ENCODE data around the gene PCGF2. TPM values are rescaled to one million over a fixed set of nuclear protein-coding genes. Genes with fewer than 3 reads are reported as not detected.

Gene PCGF2
- polyA plus RNA-seq, 3 donors, result 0.60 TPM; not detected in 2

DNA sequence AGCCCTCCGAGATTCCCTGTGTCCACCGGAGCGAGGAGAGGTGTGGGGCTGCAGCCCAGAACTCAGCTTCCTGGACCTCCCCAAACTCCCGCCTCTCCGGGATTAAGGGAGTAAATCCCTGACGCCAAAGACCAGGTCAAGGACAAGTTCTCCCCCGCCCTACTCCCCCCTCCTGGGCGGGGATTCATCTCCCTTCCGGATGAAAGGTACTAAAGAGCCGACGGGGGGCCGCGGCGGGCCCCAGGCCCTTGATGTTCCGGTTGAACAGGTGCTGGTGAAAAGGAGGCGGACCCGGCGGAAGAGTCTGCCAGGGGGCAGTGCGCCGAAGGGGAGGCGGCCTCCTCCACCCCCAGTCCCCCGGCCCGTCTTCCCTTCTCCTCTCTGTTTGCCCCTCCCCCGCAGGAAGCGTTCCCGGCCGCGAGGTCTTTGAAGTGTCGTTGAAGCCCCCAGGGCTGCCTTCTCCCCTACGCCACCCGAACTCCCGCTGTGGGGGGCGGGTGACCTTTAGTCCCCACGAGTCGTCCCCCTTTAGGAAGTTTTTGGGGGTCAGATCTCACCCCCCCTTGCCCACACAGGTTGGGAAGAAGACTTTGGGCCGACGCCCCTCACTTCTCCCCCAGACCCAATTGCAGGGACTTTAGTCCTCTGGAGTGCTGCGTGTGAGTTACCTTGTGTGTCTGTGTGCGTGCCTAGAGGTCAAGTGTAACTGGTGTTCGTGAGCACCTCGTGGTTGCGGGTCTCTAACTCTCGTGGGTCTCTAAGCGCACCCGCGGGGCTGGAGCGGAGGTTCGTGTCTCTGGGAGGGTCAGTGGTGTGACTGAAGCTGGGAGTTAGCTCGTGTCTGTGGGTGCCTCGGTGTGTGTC lies 44.2 kb downstream of the PCGF2 start:
- H3K4me3 Mint-ChIP-seq, result peak overlapping the region; percentile 94 to 98
- H3K27me3 Mint-ChIP-seq (ENCODE audit: low read depth in 3 of 3), result peaks cover 13 to 25% (median 18%) of the 10 kb centered on the region in 3 donors
- Histone ChIP-seq H3K79me2 (ENCODE audit: insufficient read depth, low read length) (peaks cover 8% of the 10 kb centered on the region), H3K27ac (ENCODE audit: low read depth in 1 of 2, low read length in 2 of 2) (peak overlapping the region; percentile 99 to 100), H3K9me3 (replicated peaks in 1 of 2; ENCODE audit: control insufficient read depth in 1 of 2, insufficient read depth in 1 of 2, low read length in 2 of 2) (no peaks in the 10 kb centered on the region), H2AFZ (ENCODE audit: insufficient read depth, low read depth, low read length, poor library complexity, severe bottlenecking) (peak overlapping the region; percentile 83), H3K36me3 (replicated peaks in 1 of 2; ENCODE audit: control insufficient read depth in 1 of 2, insufficient read depth in 2 of 2, low read length in 2 of 2) (peaks cover under 1 to 9% of the 10 kb centered on the region in 2 donors), H4K20me1 (ENCODE audit: insufficient read depth, low read length) (peaks cover 13% of the 10 kb centered on the region), H3K4me3 (replicated peaks in 1 of 3; ENCODE audit: low read depth in 2 of 3, low read length in 3 of 3) (peak overlapping the region; percentile 86 to 93 (median 90)), H3K27me3 (ENCODE audit: control insufficient read depth in 2 of 2, insufficient read depth in 2 of 2, low read length in 2 of 2) (peaks cover 0 to 6% of the 10 kb centered on the region in 2 donors), H3K4me1 (ENCODE audit: control insufficient read depth in 1 of 2, insufficient read depth in 2 of 2, low read length in 2 of 2) (peaks cover 64 to 66% of the 10 kb centered on the region in 2 donors), H3K4me2 (replicated peaks; ENCODE audit: extremely low read depth, low read length, poor library complexity, severe bottlenecking) (peak overlapping the region; percentile 93), H3K9ac (ENCODE audit: insufficient read depth, low read length, poor library complexity, severe bottlenecking) (peak overlapping the region; percentile 93)
- TF ChIP-seq, protein P1, sequence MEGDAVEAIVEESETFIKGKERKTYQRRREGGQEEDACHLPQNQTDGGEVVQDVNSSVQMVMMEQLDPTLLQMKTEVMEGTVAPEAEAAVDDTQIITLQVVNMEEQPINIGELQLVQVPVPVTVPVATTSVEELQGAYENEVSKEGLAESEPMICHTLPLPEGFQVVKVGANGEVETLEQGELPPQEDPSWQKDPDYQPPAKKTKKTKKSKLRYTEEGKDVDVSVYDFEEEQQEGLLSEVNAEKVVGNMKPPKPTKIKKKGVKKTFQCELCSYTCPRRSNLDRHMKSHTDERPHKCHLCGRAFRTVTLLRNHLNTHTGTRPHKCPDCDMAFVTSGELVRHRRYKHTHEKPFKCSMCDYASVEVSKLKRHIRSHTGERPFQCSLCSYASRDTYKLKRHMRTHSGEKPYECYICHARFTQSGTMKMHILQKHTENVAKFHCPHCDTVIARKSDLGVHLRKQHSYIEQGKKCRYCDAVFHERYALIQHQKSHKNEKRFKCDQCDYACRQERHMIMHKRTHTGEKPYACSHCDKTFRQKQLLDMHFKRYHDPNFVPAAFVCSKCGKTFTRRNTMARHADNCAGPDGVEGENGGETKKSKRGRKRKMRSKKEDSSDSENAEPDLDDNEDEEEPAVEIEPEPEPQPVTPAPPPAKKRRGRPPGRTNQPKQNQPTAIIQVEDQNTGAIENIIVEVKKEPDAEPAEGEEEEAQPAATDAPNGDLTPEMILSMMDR (IDR thresholded peaks at IDR 0.05), result no peak
- H3K27ac Mint-ChIP-seq, result peak overlapping the region; percentile 91 to 100 (median 95)
- intact Hi-C loops (cut with micrococcal nuclease), result loop anchor here (5.0 to 10.0 kb wide), 2 partner anchors 98 to 161 kb away; no protein-coding TSS in a partner anchor
- peak; percentile 41 to 76 (median 53) for DNase-seq
- WGBS (ENCODE audit: insufficient coverage), result under 1% methylated on average over 34 of the region's 50 CpGs
- peaks cover 10 to 16% of the 10 kb centered on the region in 2 donors for H3K36me3 Mint-ChIP-seq
- peaks cover 0 to 5% (median 0%) of the 10 kb centered on the region in 7 donors for H3K9me3 Mint-ChIP-seq
- H3K4me1 Mint-ChIP-seq, result peaks cover 64% of the 10 kb centered on the region

DNA sequence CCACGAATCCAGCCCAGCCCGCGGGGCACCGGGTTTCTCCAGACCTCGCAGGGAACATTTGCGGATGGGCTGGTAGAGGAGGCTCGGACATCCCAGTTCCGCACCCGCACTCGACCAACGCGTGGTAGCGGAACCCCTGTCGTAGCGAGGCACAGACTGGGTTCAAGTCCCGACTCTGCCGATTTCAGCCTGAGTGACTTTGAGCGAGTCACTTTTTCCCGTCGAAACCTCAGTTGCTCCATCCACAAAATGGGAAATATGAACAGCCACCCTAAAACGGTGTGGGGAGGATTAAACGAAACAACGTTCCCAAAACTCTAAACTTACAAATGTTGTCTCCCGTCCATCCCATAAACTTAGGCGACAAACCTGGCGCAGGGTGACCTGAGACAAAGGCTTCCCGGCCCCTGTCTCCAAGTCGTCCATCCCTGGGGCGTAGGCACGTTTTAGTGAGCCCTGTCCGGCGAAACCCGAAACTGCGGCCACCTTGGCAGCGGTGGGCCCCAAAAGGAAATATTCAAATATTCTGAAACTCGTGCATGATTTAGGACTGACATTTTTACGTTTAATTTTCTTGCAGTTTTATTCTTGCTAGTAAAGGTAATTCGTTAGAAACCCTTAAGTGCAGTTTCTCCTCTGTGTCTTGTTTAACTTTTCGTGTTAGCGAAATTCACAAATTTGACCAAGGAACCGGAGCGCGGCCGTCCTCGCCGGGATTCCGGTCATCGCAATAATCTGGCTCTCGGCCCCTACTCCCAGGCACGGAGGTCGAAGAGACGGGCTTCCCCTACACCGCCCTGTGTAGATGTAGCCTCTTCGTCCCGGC lies 45.0 kb downstream of the PCGF2 start:
- peak in 2 of 3 donors; percentile 47 to 58 for DNase-seq
- Mint-ChIP-seq H3K27ac (peak overlapping the region; percentile 93 to 100 (median 96)), H3K27me3 (ENCODE audit: low read depth in 3 of 3) (peaks cover 15 to 25% (median 18%) of the 10 kb centered on the region in 3 donors), H3K4me1 (peaks cover 65% of the 10 kb centered on the region), H3K9me3 (peaks cover 0 to 5% (median 0%) of the 10 kb centered on the region in 7 donors), H3K36me3 (peaks cover 8 to 13% of the 10 kb centered on the region in 2 donors), H3K4me3 (peak overlapping the region; percentile 94 to 98)
- Histone ChIP-seq H2AFZ (ENCODE audit: insufficient read depth, low read depth, low read length, poor library complexity, severe bottlenecking) (peak overlapping the region; percentile 83), H3K4me1 (ENCODE audit: control insufficient read depth in 1 of 2, insufficient read depth in 2 of 2, low read length in 2 of 2) (peaks cover 65 to 67% of the 10 kb centered on the region in 2 donors), H3K9ac (ENCODE audit: insufficient read depth, low read length, poor library complexity, severe bottlenecking) (peak overlapping the region; percentile 93), H3K79me2 (ENCODE audit: insufficient read depth, low read length) (peaks cover 8% of the 10 kb centered on the region), H3K4me3 (replicated peaks in 1 of 3; ENCODE audit: low read depth in 2 of 3, low read length in 3 of 3) (peak overlapping the region; percentile 86 to 93 (median 90)), H3K27me3 (ENCODE audit: control insufficient read depth in 2 of 2, insufficient read depth in 2 of 2, low read length in 2 of 2) (peaks cover 0 to 6% of the 10 kb centered on the region in 2 donors), H3K36me3 (replicated peaks in 1 of 2; ENCODE audit: control insufficient read depth in 1 of 2, insufficient read depth in 2 of 2, low read length in 2 of 2) (peaks cover 0 to 6% of the 10 kb centered on the region in 2 donors), H3K27ac (ENCODE audit: low read depth in 1 of 2, low read length in 2 of 2) (peak overlapping the region; percentile 99 to 100), H4K20me1 (ENCODE audit: insufficient read depth, low read length) (peaks cover 13% of the 10 kb centered on the region), H3K4me2 (replicated peaks; ENCODE audit: extremely low read depth, low read length, poor library complexity, severe bottlenecking) (peak overlapping the region; percentile 93), H3K9me3 (replicated peaks in 1 of 2; ENCODE audit: control insufficient read depth in 1 of 2, insufficient read depth in 1 of 2, low read length in 2 of 2) (no peaks in the 10 kb centered on the region)
- WGBS (ENCODE audit: insufficient coverage), result under 1% methylated on average over 51 of the region's 55 CpGs
- intact Hi-C loops (cut with micrococcal nuclease), result loop anchor here (5.0 to 10.0 kb wide), 2 partner anchors 99 to 162 kb away; no protein-coding TSS in a partner anchor
- TF ChIP-seq, protein P1 (IDR thresholded peaks at IDR 0.05), result no peak
